HepG2 (cell line): ENCODE data around the gene FBRSL1. TPM values are rescaled to one million over a fixed set of nuclear protein-coding genes. Genes with fewer than 3 reads are reported as not detected.
A peak's percentile ranks its signal among the peaks of the same experiment; 100 is the strongest.

Source experiments
- FOXA3 ChIP-seq: IDR thresholded peaks from 2 replicates; pipeline ENCODE4 v1.6.1; 2016; ENCODE audit warnings: missing genetic modification reagents, missing compliant biosample characterization
- GLMP ChIP-seq: sonication (generic); formaldehyde crosslinking; IDR thresholded peaks from 2 replicates; pipeline ENCODE4 v1.9.0; 2021; ENCODE audit warnings: missing genetic modification reagents, mild to moderate bottlenecking, borderline replicate concordance
- HDAC1 ChIP-seq: sonication (generic); formaldehyde crosslinking; IDR thresholded peaks from 2 replicates; pipeline ENCODE4 v1.5.1; 2020; ENCODE audit warnings: mild to moderate bottlenecking, missing genetic modification reagents
- MAX ChIP-seq: IDR thresholded peaks from 2 replicates; pipeline ENCODE4 v1.6.1; 2012; ENCODE audit warnings: inconsistent platforms
- MLXIP ChIP-seq: sonication (generic); formaldehyde crosslinking; IDR thresholded peaks from 2 replicates; pipeline ENCODE4 v1.9.0; 2021; ENCODE audit warnings: missing genetic modification reagents, borderline replicate concordance
- THYN1 ChIP-seq: sonication (generic); formaldehyde crosslinking; IDR thresholded peaks from 2 replicates; pipeline ENCODE4 v1.8.1; 2023; ENCODE audit warnings: low read depth, mild to moderate bottlenecking, moderate library complexity, missing genetic modification reagents, borderline replicate concordance
- YY1 ChIP-seq: IDR thresholded peaks from 2 replicates; pipeline ENCODE4 v1.6.1; 2011; ENCODE audit warnings: low read length, low read depth, moderate library complexity, mild to moderate bottlenecking; ENCODE audit not compliant: insufficient read depth, insufficient replicate concordance
- ZBTB14 ChIP-seq: sonication (generic); formaldehyde crosslinking; IDR thresholded peaks from 2 replicates; pipeline ENCODE4 v1.4.0; 2020; ENCODE audit warnings: missing genetic modification reagents
- ZFP91 ChIP-seq: sonication (generic); formaldehyde crosslinking; IDR thresholded peaks from 2 replicates; pipeline ENCODE4 v1.9.0; 2022; ENCODE audit warnings: missing genetic modification reagents, mild to moderate bottlenecking, borderline replicate concordance
- ZFX ChIP-seq: sonication (generic); formaldehyde crosslinking; IDR thresholded peaks from 2 replicates; pipeline ENCODE4 v1.4.0; 2020; ENCODE audit warnings: mild to moderate bottlenecking, low read depth, missing genetic modification reagents, moderate library complexity
- ZMYM4 ChIP-seq: sonication (generic); formaldehyde crosslinking; IDR thresholded peaks from 2 replicates; pipeline ENCODE4 v1.8.1; 2023; ENCODE audit warnings: mild to moderate bottlenecking, missing genetic modification reagents
- ZNF136 ChIP-seq: sonication (generic); formaldehyde crosslinking; IDR thresholded peaks from 2 replicates; pipeline ENCODE4 v1.8.1; 2022; ENCODE audit warnings: low read depth, mild to moderate bottlenecking, moderate library complexity, missing genetic modification reagents
- ZNF30 ChIP-seq: sonication (generic); formaldehyde crosslinking; IDR thresholded peaks from 2 replicates; pipeline ENCODE4 v1.5.0; 2020; ENCODE audit warnings: mild to moderate bottlenecking, missing genetic modification reagents
- ZNF772 ChIP-seq: sonication (generic); formaldehyde crosslinking; IDR thresholded peaks from 2 replicates; pipeline ENCODE4 v1.5.0; 2020; ENCODE audit warnings: mild to moderate bottlenecking, missing genetic modification reagents
- ZNF788 ChIP-seq: sonication (generic); formaldehyde crosslinking; IDR thresholded peaks from 2 replicates; pipeline ENCODE4 v1.5.0; 2020; ENCODE audit warnings: mild to moderate bottlenecking, missing genetic modification reagents, borderline replicate concordance
- ZSCAN29 ChIP-seq: sonication (generic); formaldehyde crosslinking; conservative IDR thresholded peaks from 2 replicates; pipeline ENCODE4 v1.4.0; 2020; ENCODE audit warnings: mild to moderate bottlenecking, missing genetic modification reagents
- polyA plus RNA-seq, 8 experiments: library from polyadenylated mRNA; depleted of rRNA in 3 of 8; stranded (reverse) in 7 of 8; unstranded in 1 of 8; fragments of >200 nt; fragmentation: Illumina TruSeq in 4 of 8; extraction: Trizol in 4 of 8; gene quantifications; 2 replicates each; pipeline versions ENCODE4 v1.2.1 to v1.2.3, GENCODE V29; 2011 to 2016; ENCODE audit warnings: low read depth in 4 of 8, missing spikeins in 1 of 8, mixed read lengths in 1 of 8; ENCODE audit not compliant: insufficient read depth in 1 of 8
- total RNA-seq, 5 experiments: library from RNA; depleted of rRNA; stranded (reverse); fragments of >200 nt; fragmentation: Illumina TruSeq; extraction: Trizol; gene quantifications; 2 replicates each; pipeline ENCODE4 v1.2.3, GENCODE V29; 2016; ENCODE audit warnings: low read depth in 1 of 5

FBRSL1 gene
- total and polyA plus RNA-seq, 2 of the 13 experiments (the other 11 are each of a cell fraction or from before 2014, with no cell fraction given), result 3.6 to 7.9 TPM

GRCh38 chr12:132559652-132560363, 69.9 kb downstream of the FBRSL1 start (continued):
- TF ChIP-seq THYN1 (CRISPR knock-in tag) (no peak), MAX (peak; percentile 8; the same call in 1 of the 2 replicates), ZNF136 (no peak), ZFP91 (CRISPR knock-in tag) (0 out of 2 replicates have a peak, but pooled peaks have one; percentile 16), ZNF788 (CRISPR knock-in tag) (no peak), ZSCAN29 (CRISPR knock-in tag) (0 out of 2 replicates have a peak, but pooled peaks have one; percentile 34), ZNF30 (CRISPR knock-in tag) (no peak), FOXA3 (CRISPR knock-in tag) (no peak), ZMYM4 (CRISPR knock-in tag) (0 out of 2 replicates have a peak, but pooled peaks have one; percentile 16), ZBTB14 (CRISPR knock-in tag) (peak; percentile 87), YY1 (peak; percentile 16), MLXIP (CRISPR knock-in tag) (no peak), GLMP (CRISPR knock-in tag) (no peak), ZNF772 (CRISPR knock-in tag) (0 out of 2 replicates have a peak, but pooled peaks have one; percentile 5), HDAC1 (CRISPR knock-in tag) (peak; percentile 39; the same call in 1 of the 2 replicates), ZFX (CRISPR knock-in tag) (peak; percentile 2)
